Prostate gland (tissue), 2 donors: ENCODE data around the gene NUDT7. TPM values are rescaled to one million over a fixed set of nuclear protein-coding genes. Genes with fewer than 3 reads are reported as not detected.

Experiments used
- DNase-seq: peaks from one replicate; pipeline ENCODE4 v3.0.0-alpha.2; 2019; ENCODE audit warnings: low spot score
- H3K27ac ChIP-seq, 2 donors: fragments of 200-600 bp; sonication (generic); 2 replicates each; pipeline ENCODE4 v1.5.1; 2017 to 2019
- H3K27me3 ChIP-seq: fragments of 200-600 bp; sonication (generic); replicated peaks from 2 replicates; pipeline ENCODE4 v1.5.1; 2019; ENCODE audit not compliant: insufficient read depth
- H3K36me3 ChIP-seq, 2 donors: fragments of 200-600 bp; sonication (generic); 1 replicate in 1 of 2; 2 replicates in 1 of 2; pipeline versions ENCODE4 v1.5.1 to v1.8.1; 2017 to 2019
- H3K4me1 ChIP-seq: fragments of 200-600 bp; sonication (generic); replicated peaks from 2 replicates; pipeline ENCODE4 v1.5.1; 2019
- H3K4me3 ChIP-seq, 2 donors: fragments of 200-600 bp; sonication (generic); 2 replicates each; pipeline ENCODE4 v1.5.1; 2017 to 2019
- H3K9me3 ChIP-seq: fragments of 200-600 bp; sonication (generic); 2 replicates; pipeline ENCODE4 v1.5.1; 2017
- POLR2A ChIP-seq: fragments of 450-650 bp; IDR thresholded peaks from one replicate; pipeline ENCODE4 v1.6.1; 2016; ENCODE audit warnings: antibody characterized with exemption, mild to moderate bottlenecking
- POLR2AphosphoS5 ChIP-seq: sonication (generic); formaldehyde crosslinking; IDR thresholded peaks from one replicate; pipeline ENCODE4 v1.6.1; 2017; ENCODE audit warnings: antibody characterized with exemption
- WGBS: methylation state at CpG from one replicate; pipeline ENCODE4 v1.1.5; 2018; 5-methylcytosine and 5-hydroxymethylcytosine counted together
- intact Hi-C: fragments of 100-400 bp; cut with DNase I; formaldehyde crosslinking; loops from one replicate; pipeline ENCODE4 v1.14.2; 2022
- total RNA-seq, 2 donors: library from RNA; depleted of rRNA; stranded (reverse); fragments of >200 nt; gene quantifications; one replicate each; pipeline ENCODE4 v1.1.0, GENCODE V29; 2016
- TF ChIP-seq, protein P1 (sequence below), 4 experiments: fragments of 200-600 bp in 2 of 4; fragments of 450-650 bp in 2 of 4; sonication (generic) in 2 of 4; IDR thresholded peaks; 1 replicate in 3 of 4; 2 replicates in 1 of 4; pipeline ENCODE4 v1.5.1; 2016 to 2019; ENCODE audit warnings: antibody characterized with exemption in 4 of 4, mild to moderate bottlenecking in 2 of 4, moderate library complexity in 2 of 4

The NUDT7 gene
- 10 to 100 TPM; 18.7 to 20.0 TPM for total RNA-seq

DNA sequence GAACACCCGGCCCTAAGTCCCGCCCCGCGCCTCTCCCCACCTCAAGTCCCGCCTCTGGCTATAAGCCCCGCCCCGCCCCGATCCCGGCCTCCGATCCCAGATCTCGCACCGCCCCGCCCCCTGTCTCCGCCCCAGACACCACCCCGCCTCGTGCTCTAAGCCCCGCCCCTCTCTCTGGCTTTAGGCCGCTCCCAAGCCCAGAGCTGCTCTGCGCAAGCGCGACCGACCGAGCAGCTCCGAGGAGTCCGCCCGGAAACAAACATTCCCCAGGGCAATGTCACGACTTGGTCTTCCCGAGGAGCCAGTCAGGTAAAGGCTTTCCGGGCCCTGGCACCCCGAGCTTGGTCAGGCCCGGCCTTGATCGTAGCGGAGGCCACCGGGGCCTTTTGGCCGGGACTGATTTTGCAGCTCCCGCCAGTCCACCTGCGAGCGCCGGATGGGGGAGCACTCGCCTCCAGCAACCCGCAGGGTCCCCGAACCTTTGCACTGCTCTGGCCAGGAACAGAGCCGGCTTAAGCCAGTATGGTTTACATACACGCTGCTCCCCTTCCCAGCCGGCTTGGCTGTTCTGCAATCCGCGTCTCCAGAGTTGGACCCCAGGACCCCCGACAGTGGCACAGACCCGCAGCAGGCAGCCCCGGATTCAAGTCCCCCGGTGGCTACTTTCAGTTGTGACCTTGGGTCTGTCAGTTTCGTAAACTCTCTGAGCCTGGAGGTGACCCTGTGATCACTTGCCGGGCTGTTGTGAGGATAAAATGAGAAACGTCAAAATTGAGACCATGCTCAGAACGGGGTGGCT lies at the start of gene NUDT7:
Gene NUDT7, plus strand, starts transcription at position 206 of the 799 bp plus-strand sequence. Its CDS starts 69 bp downstream, at position 275.
- H3K4me3 ChIP-seq, result peak within 1 kb of the TSS; percentile 54 to 63
- H3K27ac ChIP-seq, result peak within 1 kb of the TSS; percentile 74 to 77
- H3K36me3 ChIP-seq, result no peaks in the 10 kb centered on the region
- WGBS, result under 1% methylated on average over 52 of the region's 55 CpGs
- peak; percentile 87 for TF ChIP-seq POLR2AphosphoS5
- TF ChIP-seq, protein P1, sequence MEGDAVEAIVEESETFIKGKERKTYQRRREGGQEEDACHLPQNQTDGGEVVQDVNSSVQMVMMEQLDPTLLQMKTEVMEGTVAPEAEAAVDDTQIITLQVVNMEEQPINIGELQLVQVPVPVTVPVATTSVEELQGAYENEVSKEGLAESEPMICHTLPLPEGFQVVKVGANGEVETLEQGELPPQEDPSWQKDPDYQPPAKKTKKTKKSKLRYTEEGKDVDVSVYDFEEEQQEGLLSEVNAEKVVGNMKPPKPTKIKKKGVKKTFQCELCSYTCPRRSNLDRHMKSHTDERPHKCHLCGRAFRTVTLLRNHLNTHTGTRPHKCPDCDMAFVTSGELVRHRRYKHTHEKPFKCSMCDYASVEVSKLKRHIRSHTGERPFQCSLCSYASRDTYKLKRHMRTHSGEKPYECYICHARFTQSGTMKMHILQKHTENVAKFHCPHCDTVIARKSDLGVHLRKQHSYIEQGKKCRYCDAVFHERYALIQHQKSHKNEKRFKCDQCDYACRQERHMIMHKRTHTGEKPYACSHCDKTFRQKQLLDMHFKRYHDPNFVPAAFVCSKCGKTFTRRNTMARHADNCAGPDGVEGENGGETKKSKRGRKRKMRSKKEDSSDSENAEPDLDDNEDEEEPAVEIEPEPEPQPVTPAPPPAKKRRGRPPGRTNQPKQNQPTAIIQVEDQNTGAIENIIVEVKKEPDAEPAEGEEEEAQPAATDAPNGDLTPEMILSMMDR (IDR thresholded peaks at IDR 0.05), result peak in 3 of 4 experiments; percentile 1 to 29 (median 29)
- peak; percentile 66 for TF ChIP-seq POLR2A
- no peaks in the 10 kb centered on the region for H3K9me3 ChIP-seq
- H3K4me1 ChIP-seq, result no peaks in the 10 kb centered on the region
- DNase-seq, result peak; percentile 99
- H3K27me3 ChIP-seq, result no peaks in the 10 kb centered on the region
- intact Hi-C loops, result no loop called here

DNA sequence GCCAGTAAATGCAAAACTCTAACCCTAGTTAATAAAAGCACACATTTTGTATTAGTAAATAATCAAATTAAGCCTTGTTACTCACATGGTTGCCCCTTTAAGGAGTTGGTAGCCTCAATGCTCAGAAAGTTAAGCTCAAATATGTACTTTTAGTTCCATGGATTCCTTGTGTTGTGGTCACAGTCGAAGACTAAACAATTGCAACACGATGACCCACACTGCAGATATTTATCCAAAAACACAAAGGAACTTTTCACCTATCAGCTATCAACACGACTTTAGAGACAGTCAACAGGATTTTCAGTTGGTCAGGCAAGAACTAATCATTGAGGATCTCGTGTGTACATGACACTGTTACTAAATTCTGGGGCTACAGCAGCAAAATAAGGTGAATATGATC lies 47.4 kb upstream of the NUDT7 start:
- Histone ChIP-seq H3K27me3 (no peaks in the 10 kb centered on the region), H3K4me3 (no peak overlapping the region), H3K9me3 (no peaks in the 10 kb centered on the region), H3K36me3 (no peaks in the 10 kb centered on the region), H3K4me1 (peaks cover 7% of the 10 kb centered on the region), H3K27ac (no peak overlapping the region)
- no peak for DNase-seq
- 23% methylated on average over 4 of the region's 4 CpGs for WGBS
- TF ChIP-seq POLR2A, result no peak
- no peak for TF ChIP-seq POLR2AphosphoS5
- TF ChIP-seq, protein P1 (IDR thresholded peaks at IDR 0.05), result no peak
- intact Hi-C loops, result no loop called here

DNA sequence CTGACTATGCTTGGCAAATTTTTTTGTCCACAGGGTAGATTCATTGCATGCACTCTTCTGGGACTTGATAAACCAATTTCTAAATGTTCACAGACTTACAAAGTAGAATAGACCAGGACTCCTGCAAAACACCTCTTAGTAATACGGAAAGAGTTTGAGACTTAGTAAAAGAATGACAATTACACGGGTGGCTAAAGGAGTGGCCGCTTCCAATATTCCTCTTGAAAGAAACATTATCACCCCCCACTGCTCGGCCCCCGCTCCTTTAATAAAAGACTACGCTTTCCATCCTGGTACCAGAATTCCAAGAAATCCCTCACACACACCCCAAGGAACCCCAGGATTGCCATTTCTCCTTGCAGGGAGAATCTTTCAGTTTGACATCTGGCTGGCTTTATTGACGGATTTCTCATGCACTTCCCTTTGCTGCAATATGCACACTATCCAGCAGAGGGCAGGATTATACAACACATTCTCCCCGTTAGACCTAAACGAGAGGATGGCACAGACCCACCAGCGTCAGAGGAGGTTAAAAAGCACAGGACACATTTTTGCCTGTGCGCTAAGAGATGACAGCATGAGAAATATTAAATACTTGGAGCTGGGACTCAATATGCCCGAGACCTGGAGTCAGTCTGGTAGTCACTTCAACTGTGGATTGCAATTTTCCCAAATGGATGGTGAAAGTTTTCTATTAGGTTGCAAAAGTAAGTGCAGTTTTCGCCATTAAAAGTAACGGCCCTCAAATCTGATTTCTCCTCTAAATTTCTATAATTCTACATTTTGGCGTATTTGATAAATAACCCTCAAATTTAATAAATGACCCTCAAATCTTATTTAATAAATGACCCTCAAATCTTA lies 46.6 kb upstream of the NUDT7 start:
- Histone ChIP-seq H3K4me1 (peaks cover 7% of the 10 kb centered on the region), H3K36me3 (no peaks in the 10 kb centered on the region), H3K9me3 (no peaks in the 10 kb centered on the region), H3K27ac (no peak overlapping the region), H3K27me3 (no peaks in the 10 kb centered on the region), H3K4me3 (no peak overlapping the region)
- 22% methylated on average over 15 of the region's 15 CpGs for WGBS
- TF ChIP-seq POLR2A (no peak), POLR2AphosphoS5 (peak; percentile 45)
- TF ChIP-seq, protein P1 (IDR thresholded peaks at IDR 0.05), result peak; percentile 73 to 93 (median 92)
- intact Hi-C loops, result loop anchor here (1.0 kb wide), 1 partner anchor 296 kb away; no protein-coding TSS in a partner anchor
- DNase-seq, result peak; percentile 75

DNA sequence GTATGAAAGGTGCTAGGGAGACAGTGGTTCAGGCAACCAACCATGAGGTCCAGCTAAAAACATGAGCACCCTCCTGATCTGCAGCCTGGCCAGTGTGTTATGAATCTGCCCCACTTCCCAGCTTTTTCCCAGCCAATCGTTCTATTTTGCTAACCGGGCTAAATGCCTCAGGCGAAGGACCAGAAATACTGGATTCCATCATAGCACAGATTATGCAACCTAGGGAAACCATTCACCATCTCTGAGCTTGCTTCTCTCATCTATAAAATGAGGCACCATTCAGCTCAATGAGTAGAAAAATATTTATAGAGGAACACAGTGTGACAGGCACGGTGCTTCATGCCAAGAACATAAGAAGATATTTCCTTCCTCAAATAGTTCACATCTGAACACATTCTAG lies 45.2 kb upstream of the NUDT7 start:
- TF ChIP-seq POLR2AphosphoS5 (peak; percentile 97), POLR2A (no peak)
- TF ChIP-seq, protein P1 (IDR thresholded peaks at IDR 0.05), result no peak
- peak; percentile 83 for DNase-seq

More for the DNA sequence above, 45.2 kb upstream of the NUDT7 start:
- H3K4me1 ChIP-seq, result peaks cover 7% of the 10 kb centered on the region
- peak overlapping the region in 1 of 2 donors; percentile 54 for H3K27ac ChIP-seq
- 7% methylated on average over 4 of the region's 4 CpGs for WGBS
- intact Hi-C loops, result no loop called here
- H3K4me3 ChIP-seq, result no peak overlapping the region
- H3K27me3 ChIP-seq, result no peaks in the 10 kb centered on the region
- no peaks in the 10 kb centered on the region for H3K36me3 ChIP-seq
- no peaks in the 10 kb centered on the region for H3K9me3 ChIP-seq
